Measurements from ENCODE around the gene C16orf74.

Gene C16orf74

DNA sequence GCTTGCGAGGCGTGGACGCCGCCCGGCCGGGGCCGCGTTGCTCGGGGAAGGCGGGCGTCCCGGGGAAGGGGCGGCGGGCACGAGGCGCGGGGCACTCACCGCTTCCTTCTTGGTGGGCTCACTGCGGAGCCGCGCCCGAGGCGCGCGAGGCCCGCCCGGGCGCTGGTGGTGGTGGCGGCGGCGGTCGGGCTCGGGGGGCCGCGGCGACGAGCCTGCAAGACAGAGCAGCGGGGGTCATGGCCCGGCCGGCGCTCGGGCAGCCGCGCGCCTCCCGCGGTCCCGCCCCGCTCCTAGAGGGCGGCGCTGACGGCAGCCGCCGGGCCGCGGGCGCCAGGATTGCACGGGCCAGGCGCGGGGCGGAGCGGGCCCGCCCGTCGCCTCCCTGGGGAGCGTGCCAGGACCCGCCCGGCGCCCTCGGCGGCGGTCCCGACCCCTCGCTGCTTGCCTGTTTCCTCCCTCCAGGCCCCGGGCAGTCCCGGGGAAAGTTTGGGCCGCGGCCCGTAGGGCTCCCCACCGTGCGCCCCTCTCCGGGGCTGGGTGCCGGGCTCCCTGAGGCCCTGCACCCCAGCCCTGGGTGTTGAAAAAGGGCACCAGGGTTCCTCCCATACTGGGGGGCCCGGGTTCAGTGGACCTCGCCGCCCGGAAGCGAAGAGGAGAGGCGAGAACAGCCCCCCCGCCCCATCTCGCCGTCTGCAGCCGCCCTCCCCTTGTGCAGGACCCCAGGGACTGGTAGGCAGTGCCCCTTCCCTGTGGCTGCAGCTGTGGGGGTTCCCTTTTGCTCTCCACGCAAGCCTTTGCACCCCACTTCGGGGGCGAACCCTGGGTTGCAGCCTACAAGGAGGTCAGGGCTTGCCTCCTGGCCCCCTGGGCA, at the start of gene C16orf74:
C16orf74 (minus strand) TSS at position 270 of the 871 bp plus-strand sequence. CDS start 15,879 bp downstream, outside the sequence.
- no peak for DNase-seq

DNA sequence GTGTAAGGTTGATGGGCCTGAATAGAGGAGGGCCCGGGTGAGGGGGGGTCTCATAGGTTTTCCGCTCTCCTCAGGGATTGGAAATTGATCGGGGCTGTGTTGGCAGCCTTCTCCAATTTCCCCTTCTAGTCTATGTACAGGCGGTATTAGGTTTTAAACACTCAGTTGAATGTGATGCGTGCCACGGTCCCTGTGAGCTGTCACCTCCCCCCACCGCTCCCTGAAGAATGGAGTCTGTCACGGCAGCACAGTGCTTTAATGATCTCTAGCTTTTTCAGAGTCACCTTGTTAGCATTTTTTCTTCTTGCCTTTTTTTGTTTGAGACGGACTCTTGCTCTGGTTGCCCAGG, 49.4 kb upstream of the C16orf74 start:
- no peak for DNase-seq

DNA sequence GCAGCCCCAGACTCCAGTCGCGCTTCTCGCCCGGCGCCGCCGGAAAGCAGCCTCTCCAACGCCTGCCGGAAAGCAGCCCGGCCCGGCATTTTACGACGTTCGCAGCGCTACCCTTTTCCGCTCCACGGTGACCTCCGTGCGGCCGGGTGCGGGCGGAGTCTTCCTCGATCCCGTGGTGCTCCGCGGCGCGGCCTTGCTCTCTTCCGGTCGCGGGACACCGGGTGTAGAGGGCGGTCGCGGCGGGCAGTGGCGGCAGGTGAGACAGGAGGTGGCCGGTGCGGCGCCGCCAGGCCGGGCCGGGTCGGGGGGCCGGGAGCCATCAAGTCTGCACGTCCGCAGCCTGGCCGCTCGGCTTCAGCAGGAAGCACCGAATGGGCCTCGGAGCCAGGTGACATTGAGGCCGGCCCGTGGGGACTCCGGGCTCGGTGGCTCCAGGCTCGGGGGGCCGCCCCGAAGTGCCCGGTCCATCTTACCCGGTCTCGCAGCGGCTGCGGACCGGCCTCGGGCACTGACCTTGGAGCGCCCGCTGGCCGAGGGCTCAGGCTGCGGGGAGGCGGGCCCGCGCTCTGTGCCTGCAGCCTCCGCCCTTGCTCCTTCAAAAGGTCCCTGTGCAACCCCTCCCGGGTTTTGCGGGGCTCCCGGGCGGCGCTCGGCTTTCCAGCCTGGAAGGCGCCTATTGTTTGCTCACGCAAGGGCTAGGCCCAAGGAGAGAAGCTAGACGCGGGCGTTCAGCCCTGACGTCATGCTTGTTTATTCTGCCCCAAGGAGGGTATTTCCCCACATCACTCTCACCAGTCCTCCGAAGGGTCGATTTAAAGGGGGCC, 48.8 kb upstream of the C16orf74 start, which contains the start of the genes COX4I1 and EMC8:
COX4I1 (plus strand) TSS at position 199 of the 824 bp plus-strand sequence. CDS start 1,511 bp downstream, outside the sequence.
EMC8 (minus strand) TSS at position 48 of the 824 bp plus-strand sequence. CDS start 249 bp downstream, outside the sequence.
- peak; percentile 93 for DNase-seq

DNA sequence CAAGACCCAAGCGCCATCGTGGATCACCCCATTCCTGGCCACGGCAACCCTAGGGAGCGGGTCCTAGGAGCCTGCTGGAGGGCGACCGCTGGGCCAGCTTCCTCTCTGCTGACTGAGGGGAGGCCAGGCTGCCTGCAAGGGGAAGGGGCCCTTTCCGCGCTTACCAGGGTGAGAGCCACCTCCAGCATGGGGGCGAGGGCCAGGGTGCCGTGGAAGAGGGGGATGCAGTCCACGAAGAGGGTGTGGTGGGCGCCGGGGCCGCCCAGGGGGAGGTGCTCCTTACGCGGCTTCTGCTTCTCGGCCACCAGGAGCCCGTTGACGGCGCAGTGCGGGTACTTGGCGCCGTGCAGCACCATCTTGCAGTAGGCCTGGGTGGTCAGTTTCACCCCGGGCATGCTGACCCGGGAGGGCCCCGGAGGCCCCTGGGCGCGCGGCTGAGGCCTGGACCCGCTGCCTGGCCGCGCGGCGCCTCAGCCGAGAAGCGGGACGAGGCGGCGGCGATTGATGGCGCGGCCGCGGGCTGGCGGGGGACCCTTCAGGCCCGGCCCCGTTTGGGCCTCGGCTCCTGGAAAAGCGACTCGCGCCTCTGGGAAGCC, 48.1 kb upstream of the C16orf74 start:
- no peak for DNase-seq

DNA sequence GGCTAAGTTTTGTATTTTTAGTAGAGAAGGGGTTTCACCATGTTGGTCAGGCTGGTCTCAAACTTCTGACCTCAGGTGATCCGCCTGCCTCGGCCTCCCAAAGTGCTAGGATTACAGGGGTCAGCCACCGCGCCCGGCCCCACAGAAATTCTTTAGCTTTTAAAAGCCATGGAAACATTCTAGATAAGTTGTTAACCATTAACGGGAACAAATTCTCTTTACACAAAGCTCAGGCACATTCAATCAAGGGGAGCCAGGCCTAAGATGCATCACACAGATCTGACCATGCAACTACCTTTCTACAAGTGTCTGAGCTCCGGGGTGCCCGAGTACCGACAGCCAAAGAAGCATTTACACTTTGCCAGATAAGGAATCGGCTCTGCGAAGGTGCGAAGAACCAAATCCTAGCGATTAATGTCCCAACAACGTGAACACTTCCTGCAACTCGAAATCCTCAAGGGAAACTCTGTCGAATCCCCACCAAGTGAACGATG, 47.4 kb upstream of the C16orf74 start:
- DNase-seq, result no peak

DNA sequence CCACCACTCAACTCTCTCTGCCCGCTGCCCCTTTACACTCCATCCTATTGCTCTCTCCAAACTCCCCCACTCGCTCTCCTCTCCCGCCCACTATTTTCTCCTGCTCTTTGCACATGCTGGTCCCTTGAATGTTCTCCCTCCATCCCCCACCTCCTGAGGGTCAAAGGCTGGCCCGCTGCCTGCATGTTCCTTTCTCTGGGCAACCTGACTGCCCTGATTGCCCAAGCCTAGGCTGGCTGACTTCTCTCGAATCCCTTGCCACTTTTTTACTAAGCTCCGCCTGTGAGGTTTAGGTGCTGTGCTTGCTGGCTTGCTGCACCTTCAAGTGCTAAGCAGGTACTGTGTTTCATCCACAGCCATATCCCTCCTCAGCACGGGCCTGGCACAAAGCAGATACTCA, 45.7 kb upstream of the C16orf74 start:
- DNase-seq, result no peak

DNA sequence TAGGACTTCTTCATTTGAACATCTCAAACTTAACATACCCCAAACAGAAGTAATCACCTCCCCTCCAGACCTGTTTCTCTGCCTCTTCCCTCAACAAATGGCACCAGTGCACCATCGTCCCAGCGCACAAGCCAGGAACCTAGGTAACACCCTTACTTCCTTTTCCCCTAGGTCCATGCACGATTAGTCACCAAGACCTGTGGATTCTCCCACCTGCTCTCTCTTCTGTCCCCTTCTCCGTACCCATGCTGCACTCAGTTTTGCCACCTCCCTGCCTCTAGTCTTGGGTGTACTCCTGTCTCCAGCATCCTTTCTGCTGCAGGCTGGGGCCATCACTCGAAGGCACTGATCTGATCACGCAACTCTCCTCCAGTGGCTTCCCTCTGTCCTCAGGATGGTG, 45.3 kb upstream of the C16orf74 start:
- DNase-seq, result no peak

DNA sequence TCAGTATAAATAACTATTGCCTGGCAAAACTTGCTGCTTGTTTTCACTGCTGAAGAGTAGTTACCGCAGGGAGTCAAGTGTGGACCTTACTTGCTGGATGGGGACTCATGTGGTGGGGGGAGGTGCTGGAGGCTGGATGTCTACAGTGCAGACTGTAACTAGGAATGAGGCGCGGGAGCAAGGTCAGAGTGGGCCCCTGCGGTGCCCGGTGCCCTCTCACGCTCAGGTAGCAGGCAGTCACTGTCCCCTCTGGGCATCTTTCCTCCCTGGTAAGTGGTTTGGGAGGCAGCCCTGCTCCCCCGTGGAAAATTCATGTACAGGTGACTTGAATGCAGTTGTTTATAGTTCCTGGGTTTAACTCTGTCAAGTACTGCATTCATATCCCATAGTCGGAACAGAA, 43.8 kb upstream of the C16orf74 start:
- DNase-seq, result no peak

DNA sequence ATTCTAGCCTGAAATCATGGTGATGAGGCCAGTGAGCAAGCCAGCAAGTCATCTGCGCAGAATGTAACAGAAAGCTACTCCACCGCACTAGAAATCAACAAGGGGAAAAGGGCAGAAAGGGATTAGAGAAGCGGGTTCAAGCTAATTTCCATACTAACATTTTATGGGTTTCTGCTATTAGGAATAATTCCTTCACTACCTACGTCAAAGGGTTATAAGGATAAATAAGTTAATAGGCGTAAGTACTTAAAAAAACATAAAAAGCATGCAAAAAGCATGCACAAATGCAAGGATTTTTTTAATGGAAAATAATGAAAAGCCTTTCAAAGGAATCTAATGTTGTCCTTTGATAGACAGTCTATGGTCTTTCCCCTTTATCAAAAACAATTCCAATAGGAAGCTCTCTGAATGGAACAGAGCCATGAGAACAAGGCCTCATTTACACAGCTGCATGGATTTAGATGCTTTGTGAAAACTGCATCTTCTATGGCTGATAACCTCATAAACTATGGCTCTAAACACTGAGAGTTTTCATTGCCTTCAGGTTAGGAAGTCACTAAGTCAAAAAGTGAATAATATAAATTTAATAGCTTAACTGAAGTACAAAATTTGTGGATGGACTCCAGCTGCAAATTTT, 42.9 kb upstream of the C16orf74 start:
- no peak for DNase-seq

DNA sequence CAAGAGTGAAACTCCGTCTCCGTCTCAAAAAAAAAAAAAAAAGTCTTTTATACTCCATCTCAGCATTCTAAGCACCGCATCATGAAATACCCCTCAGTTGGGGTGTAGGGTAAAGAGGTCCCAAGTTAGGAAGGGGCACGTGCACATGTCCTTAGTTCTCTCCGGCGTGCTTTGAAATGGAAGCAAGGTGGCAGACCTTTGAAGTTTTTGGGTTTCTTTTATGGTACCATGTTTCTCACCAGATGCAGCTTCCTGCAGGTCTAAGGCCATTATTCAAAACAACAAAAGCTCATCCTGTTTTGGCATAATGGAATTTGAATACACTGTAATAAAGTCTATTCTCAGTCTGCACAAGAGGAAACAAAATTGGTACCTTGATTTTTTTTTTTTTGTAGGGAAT, 38.9 kb upstream of the C16orf74 start:
- no peak for DNase-seq

DNA sequence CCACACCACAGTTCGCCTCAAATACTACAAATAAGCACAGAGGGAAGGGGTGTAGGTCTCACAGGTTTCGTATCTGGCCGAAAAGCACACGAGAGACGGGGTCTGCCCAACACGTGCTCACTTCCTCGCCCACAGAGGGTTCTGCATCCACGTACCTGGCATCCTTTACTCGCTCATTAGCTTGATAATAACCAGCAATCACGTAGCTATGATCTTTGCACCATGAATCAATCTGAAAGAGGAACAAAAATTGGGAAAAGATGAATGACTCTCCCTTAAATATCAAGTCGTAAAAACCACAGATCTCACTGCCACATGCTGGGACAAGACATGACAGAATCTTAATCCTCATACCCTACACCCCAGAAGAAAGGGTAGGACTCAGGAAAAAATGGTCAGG, 37.9 kb upstream of the C16orf74 start:
- DNase-seq, result no peak

DNA sequence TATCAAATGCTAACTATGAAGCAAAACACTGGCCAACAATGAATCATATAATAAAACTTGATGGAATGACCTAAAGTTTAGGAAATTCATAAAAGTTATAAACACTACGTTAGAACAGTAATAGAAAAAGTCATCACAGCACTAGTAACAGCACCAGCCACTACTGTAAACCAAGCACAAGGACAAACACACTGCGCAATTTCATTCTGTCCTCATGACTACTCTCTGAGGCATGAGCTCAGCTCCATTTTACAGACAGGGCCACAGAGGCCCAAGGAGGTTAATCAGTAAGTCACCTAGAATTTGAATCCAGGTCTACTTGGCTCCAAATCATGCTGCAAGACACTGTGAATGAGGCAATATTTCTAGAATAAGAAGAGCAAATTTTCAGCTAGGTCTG, 35.0 kb upstream of the C16orf74 start:
- DNase-seq, result no peak

DNA sequence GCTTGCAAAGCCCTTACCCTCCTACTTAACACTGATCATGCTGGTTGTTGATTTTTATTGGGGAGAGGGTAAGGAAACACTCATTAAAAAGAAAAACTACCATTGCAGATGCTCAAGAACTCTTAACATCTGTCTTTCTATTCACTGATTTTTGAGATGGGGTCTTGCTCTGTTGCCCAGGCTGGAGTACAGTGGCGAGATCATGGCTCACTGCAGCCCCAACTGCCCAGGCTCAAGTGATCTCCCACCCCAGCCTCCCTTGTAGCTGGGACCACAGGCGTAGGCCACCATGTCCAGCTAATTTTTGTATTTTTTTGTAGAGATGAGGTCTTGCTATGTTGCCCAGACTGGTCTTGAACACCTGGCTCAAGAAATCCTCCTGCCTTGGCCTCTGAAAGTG, 33.9 kb upstream of the C16orf74 start:
- no peak for DNase-seq

DNA sequence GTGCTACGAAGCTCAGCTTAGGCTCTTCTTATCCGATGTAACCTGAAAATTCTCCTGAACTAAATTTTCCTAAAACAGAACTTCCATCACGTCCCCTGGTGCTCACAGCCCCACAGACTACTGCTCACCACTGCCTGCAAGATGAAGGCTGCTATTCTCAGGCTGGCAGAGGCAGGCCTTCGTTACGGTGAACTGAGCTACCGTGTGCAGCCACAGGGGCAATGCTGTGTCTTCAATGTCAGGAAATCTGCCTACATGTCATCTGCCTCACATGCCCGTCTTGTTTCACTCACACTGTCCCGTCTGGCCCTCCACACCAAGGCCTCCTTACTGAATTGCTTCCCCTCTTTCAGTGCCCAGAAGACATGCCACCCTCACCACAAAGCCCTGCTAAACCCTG, 32.5 kb upstream of the C16orf74 start:
- no peak for DNase-seq

DNA sequence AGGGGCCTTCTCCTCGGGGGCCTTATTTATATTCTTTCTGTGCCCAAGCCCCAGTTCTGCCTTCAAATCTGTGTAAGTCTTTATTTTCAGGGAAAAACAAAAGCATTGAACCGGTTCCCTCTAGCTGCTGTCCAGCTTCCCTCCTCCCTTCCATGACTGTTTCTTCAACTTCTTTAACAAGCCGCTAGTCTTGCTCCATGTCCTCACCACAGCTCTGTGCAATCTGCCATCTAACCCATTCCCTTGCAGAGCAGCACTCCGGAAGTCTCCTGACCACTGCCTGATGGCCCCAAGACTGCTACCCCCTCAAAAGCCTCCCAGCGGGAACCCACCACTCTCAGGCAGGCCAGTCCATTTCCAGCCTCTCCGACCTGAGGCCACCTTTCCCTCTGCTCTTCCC, 31.6 kb upstream of the C16orf74 start:
- no peak for DNase-seq

DNA sequence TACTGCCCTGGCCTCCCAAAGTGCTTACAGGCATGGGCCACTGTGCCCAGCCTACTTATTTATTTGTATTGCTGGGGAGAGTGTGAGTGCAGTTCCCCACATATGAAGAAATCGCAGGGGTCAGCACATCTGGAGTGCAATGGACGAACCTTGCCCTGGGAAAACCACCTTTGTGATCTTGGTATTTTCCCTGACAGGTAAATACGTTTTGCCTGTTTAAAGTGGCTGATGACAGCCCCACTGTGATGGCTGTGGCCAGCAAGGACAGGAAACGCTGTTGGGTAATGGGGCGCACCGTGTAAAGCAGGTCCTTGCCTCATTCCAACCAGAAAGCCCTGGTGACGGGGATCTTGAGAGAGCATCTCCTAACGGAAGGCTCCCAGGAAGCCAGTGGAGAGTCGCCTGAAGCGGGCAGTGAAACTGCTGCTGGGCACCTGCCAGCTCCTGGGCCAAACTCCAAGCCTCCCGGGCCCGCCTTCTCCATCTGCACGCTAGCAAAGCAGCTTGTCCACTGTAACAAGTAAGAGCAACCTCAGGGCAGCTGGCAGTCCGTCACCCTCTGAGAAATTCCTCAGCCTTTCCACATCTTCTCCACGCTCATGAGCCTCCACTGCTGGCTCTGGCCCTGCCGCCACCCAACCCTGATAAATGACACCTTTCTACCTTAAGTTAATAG, 30.9 kb upstream of the C16orf74 start:
- DNase-seq, result no peak

DNA sequence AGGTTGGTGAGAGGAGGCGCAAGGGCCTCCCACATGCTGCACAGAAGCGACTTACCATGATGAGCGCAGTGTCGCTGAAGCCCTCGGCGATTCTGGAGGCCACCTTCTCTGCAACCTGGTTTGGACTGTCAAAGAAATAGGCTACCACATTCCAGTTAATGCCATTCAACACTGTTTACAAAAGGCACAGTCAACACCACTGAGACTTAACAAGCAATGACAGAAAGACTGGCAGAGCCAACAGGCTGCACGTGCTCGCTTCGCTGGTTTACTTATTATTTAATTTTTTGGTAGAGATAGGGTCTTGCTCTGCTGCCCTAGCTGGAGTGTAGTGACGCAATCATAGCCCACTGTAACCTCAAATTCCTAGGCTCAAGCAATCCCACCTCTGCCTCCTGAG, 30.3 kb upstream of the C16orf74 start:
- DNase-seq, result no peak

DNA sequence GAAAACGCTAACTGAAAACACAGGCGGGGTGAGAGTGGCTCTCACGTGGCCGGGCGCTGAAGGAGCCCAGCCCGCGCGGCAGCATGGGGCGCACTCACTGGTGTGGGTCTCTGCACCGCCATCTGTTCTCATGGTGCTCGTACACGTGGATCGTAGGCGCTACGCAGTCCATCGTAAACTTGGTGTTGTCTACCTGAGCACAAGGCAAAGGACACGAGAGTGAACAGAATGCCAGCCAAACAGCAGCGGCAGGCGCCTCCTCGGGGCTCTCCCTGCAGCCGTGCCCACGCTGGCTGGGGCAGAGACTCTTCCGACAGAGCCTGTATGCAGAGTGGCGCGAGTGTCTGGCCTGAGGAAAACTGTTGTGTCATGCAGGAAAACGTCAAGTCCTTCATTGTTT, 29.4 kb upstream of the C16orf74 start:
- DNase-seq, result no peak

DNA sequence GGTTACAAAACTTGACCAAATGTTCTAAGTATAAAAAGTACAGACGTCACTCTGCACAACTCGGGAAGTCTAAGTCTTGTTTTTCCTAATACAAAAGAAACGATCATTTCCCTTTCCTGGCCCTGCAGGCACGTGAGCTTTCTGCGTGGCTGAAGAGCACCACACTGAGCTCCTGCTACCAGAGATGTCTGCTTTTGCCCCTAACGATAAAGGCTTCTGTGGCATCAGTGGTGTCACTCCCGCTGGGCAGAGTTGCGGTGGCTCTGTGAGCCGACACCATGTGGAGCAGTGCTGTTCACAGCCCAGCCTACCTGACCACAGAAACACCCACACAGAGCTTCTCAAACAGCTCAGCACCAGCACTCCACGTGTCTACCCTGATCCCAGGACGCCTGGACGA, 28.0 kb upstream of the C16orf74 start:
- DNase-seq, result no peak

DNA sequence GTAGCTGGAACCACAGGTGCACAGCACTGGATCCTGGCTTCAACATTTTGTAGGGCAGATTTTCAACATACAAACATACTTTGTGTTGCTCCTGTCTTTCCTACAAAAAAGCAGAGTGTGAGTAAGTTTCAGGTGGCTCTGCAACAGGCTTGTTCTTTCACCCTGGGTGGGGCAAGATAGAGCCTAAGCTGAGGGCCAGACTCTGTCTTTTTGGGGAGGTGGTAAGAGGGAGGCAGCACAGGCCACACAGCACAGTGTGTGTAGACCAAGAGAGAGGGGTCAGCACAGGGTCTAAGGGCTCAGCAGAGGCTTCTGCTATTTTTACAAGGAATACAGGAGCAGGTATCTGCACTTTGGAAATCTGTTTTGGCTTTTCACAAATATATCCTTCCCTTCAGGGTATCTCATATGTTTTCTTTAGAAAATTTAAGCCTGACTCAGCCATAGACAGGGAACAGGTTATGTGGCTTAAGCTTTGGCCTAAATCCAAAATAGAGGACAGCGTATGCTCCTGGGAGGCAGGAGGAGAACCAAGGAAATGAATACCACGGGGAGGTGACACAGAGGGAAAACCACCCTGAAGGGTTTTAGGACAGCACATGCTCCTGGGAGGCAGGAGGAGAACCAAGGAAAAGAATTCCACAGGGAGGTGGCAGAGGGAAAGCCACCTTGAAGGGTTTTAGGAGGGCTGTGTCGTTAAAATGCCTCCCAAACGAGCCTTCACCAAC, 26.9 kb upstream of the C16orf74 start:
- no peak for DNase-seq

DNA sequence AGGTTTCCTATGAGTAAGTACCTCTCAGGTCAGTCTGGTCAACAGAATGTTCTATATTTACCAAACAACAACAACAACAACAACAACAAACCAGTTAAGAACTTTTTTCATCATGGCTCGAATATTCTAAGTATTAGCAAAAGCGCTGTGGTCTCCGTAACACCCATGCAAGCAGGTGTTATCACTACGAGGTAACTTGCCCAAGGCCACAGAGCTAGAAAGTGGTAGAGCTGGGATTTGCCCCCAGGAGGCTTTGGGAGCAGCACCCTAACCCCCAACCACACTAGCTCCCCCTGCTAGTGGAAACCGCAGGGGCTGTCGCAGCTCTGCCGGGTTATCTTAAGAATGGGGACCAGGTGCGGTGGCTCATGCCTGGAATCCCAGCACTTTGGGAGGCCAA, 23.9 kb upstream of the C16orf74 start:
- DNase-seq, result no peak

DNA sequence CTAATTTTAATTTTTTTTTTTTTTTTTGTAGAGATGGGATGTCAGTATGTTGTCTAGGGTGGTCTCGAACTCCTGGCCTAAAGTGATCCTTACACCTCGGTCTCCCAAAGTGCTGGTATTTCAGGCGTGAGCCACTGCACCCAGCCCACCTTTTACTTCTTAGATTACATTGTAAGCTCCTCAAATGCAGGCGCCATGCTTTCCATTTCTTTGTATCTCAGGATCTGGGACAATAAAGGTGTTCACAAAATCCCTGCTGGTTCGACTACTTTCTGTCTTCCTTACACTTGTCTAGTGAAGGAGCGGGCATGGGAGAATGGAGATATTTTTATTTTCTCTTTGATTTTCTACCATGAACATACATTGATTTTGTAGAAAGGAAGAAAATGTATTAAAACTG, 23.2 kb upstream of the C16orf74 start:
- DNase-seq, result no peak

All from right forelimb (tissue), 1 donor.